Measurements from ENCODE around the gene STAT3.

STAT3 gene

GRCh38 chr17:42342242-42343008, 45.8 kb downstream of the STAT3 start:
- DNase-seq (ENCODE audit: low spot score) = no peak
- POLR2A ChIA-PET (ENCODE audit: low non-redundant PET) = interaction anchor here (0.7 kb wide), 1 partner anchor 79 kb away, joined by 5 read pairs; no protein-coding TSS in a partner anchor
- no peak for TF ChIP-seq CTCF (conservative IDR thresholded peaks at IDR 0.05; ENCODE audit: low read depth)

GRCh38 chr17:42341568-42341967, 46.7 kb downstream of the STAT3 start:
- DNase-seq (ENCODE audit: low spot score) = no peak
- ChIA-PET POLR2A (ENCODE audit: low non-redundant PET) (no interaction called here), CTCF (no interaction called here)
- H3K27ac ChIP-seq = no peak overlapping the region
- no peak for TF ChIP-seq CTCF (conservative IDR thresholded peaks at IDR 0.05; ENCODE audit: low read depth)

More at GRCh38 chr17:42342242-42343008, 45.8 kb downstream of the STAT3 start:
- H3K27ac ChIP-seq = no peak overlapping the region
- CTCF ChIA-PET = interaction anchor here (0.7 kb wide), 1 partner anchor 75 kb away, joined by 4 read pairs; no protein-coding TSS in a partner anchor

GRCh38 chr17:42340691-42341127, 47.5 kb downstream of the STAT3 start:
- TF ChIP-seq CTCF (conservative IDR thresholded peaks at IDR 0.05; ENCODE audit: low read depth) = no peak
- DNase-seq (ENCODE audit: low spot score) = no peak
- no peak overlapping the region for H3K27ac ChIP-seq
- POLR2A ChIA-PET (ENCODE audit: low non-redundant PET) = no interaction called here
- CTCF ChIA-PET = interaction anchor here (0.6 kb wide), 2 partner anchors 16 to 278 kb away, joined by 3 to 4 read pairs; no protein-coding TSS in a partner anchor

GRCh38 chr17:42339221-42339620, 49.0 kb downstream of the STAT3 start:
- H3K27ac ChIP-seq = no peak overlapping the region
- ChIA-PET CTCF (no interaction called here), POLR2A (ENCODE audit: low non-redundant PET) (no interaction called here)
- no peak for TF ChIP-seq CTCF (conservative IDR thresholded peaks at IDR 0.05; ENCODE audit: low read depth)
- no peak for DNase-seq (ENCODE audit: low spot score)

- POLR2A ChIA-PET (ENCODE audit: low non-redundant PET) = no interaction called here
- H3K27ac ChIP-seq = no peak overlapping the region
- DNase-seq (ENCODE audit: low spot score) = no peak
- CTCF ChIA-PET = no interaction called here
- TF ChIP-seq CTCF (conservative IDR thresholded peaks at IDR 0.05; ENCODE audit: low read depth) = no peak
Measured at GRCh38 chr17:42338427-42338985, 49.7 kb downstream of the STAT3 start.

GRCh38 chr17:42337442-42337841, 50.8 kb downstream of the STAT3 start:
- ChIA-PET CTCF (interaction anchor here (0.6 to 0.7 kb wide), 4 partner anchors 12 to 193 kb away, joined by 3 to 6 read pairs (median 4); no protein-coding TSS in a partner anchor), POLR2A (ENCODE audit: low non-redundant PET) (no interaction called here)
- no peak for TF ChIP-seq CTCF (conservative IDR thresholded peaks at IDR 0.05; ENCODE audit: low read depth)
- H3K27ac ChIP-seq = no peak overlapping the region
- DNase-seq (ENCODE audit: low spot score) = no peak

All from RWPE1 (cell line).